HepG2 (cell line): ENCODE results near the gene TASP1. TPM values are rescaled to one million over a fixed set of nuclear protein-coding genes. Genes with fewer than 3 reads are reported as not detected.
"Not testable (repeated sequence)": the region's sequence is repeated elsewhere in the genome, so short reads cannot be mapped to it uniquely, and the experiment has no call there.

Experiments
- HINFP ChIP-seq: sonication (generic); formaldehyde crosslinking; IDR thresholded peaks from 2 replicates; pipeline ENCODE4 v1.4.0; 2020; ENCODE audit warnings: low read depth, mild to moderate bottlenecking, missing genetic modification reagents
- IRF2 ChIP-seq: IDR thresholded peaks from 2 replicates; pipeline ENCODE4 v1.6.1; 2018; ENCODE audit warnings: missing genetic modification reagents, missing compliant biosample characterization
- NONO ChIP-seq, 2 experiments: fragments of 450-650 bp in 1 of 2; sonication (generic) in 1 of 2; formaldehyde crosslinking in 1 of 2; IDR thresholded peaks in 1 of 2; conservative IDR thresholded peaks in 1 of 2; 2 replicates each; pipeline versions ENCODE4 v1.6.1 to v1.8.0; 2017 to 2022; ENCODE audit warnings: mild to moderate bottlenecking in 1 of 2, missing genetic modification reagents in 1 of 2, moderate library complexity in 1 of 2
- RBAK ChIP-seq: sonication (generic); formaldehyde crosslinking; IDR thresholded peaks from 2 replicates; pipeline ENCODE4 v1.5.1; 2020; ENCODE audit warnings: mild to moderate bottlenecking, missing genetic modification reagents
- WIZ ChIP-seq: sonication (generic); formaldehyde crosslinking; IDR thresholded peaks from 2 replicates; pipeline ENCODE4 v1.5.1; 2020; ENCODE audit warnings: mild to moderate bottlenecking, missing genetic modification reagents
- ZNF136 ChIP-seq: sonication (generic); formaldehyde crosslinking; IDR thresholded peaks from 2 replicates; pipeline ENCODE4 v1.8.1; 2022; ENCODE audit warnings: low read depth, mild to moderate bottlenecking, moderate library complexity, missing genetic modification reagents
- ZNF331 ChIP-seq: sonication (generic); formaldehyde crosslinking; IDR thresholded peaks from 2 replicates; pipeline ENCODE4 v1.4.0; 2020; ENCODE audit warnings: missing genetic modification reagents
- ZNF34 ChIP-seq: sonication (generic); formaldehyde crosslinking; IDR thresholded peaks from 2 replicates; pipeline ENCODE4 v1.4.0; 2020; ENCODE audit warnings: mild to moderate bottlenecking, missing genetic modification reagents, borderline replicate concordance
- ZNF343 ChIP-seq: sonication (generic); formaldehyde crosslinking; IDR thresholded peaks from 2 replicates; pipeline ENCODE4 v1.4.0; 2020; ENCODE audit warnings: mild to moderate bottlenecking, missing genetic modification reagents
- ZNF430 ChIP-seq: sonication (generic); formaldehyde crosslinking; IDR thresholded peaks from 2 replicates; pipeline ENCODE4 v1.9.0; 2021; ENCODE audit warnings: mild to moderate bottlenecking, missing genetic modification reagents
- ZNF713 ChIP-seq: sonication (generic); formaldehyde crosslinking; IDR thresholded peaks from 2 replicates; pipeline ENCODE4 v1.4.0; 2020; ENCODE audit warnings: mild to moderate bottlenecking, missing genetic modification reagents
- ZSCAN9 ChIP-seq: IDR thresholded peaks from 2 replicates; pipeline ENCODE4 v1.6.1; 2016; ENCODE audit warnings: borderline replicate concordance
- polyA plus RNA-seq, 8 experiments: library from polyadenylated mRNA; depleted of rRNA in 3 of 8; stranded (reverse) in 7 of 8; unstranded in 1 of 8; fragments of >200 nt; fragmentation: Illumina TruSeq in 4 of 8; extraction: Trizol in 4 of 8; gene quantifications; 2 replicates each; pipeline versions ENCODE4 v1.2.1 to v1.2.3, GENCODE V29; 2011 to 2016; ENCODE audit warnings: low read depth in 4 of 8, missing spikeins in 1 of 8, mixed read lengths in 1 of 8; ENCODE audit not compliant: insufficient read depth in 1 of 8
- total RNA-seq, 5 experiments: library from RNA; depleted of rRNA; stranded (reverse); fragments of >200 nt; fragmentation: Illumina TruSeq; extraction: Trizol; gene quantifications; 2 replicates each; pipeline ENCODE4 v1.2.3, GENCODE V29; 2016; ENCODE audit warnings: low read depth in 1 of 5
- TF ChIP-seq, protein P1 (sequence below): IDR thresholded peaks from 2 replicates; pipeline ENCODE4 v1.6.1; 2018; ENCODE audit warnings: missing genetic modification reagents, mild to moderate bottlenecking, missing compliant biosample characterization
- TF ChIP-seq, protein P2 (sequence below): IDR thresholded peaks from 2 replicates; pipeline ENCODE4 v1.6.1; 2012; ENCODE audit warnings: inconsistent platforms
- TF ChIP-seq, protein P3 (sequence below): sonication (generic); formaldehyde crosslinking; IDR thresholded peaks from one replicate; pipeline ENCODE4 v1.5.1; 2020; ENCODE audit warnings: mild to moderate bottlenecking, missing genetic modification reagents; ENCODE audit errors: not compliant biosample characterization

TASP1 gene
- total and polyA plus RNA-seq, 2 of the 13 experiments (the other 11 are each of a cell fraction or from before 2014, with no cell fraction given), result 10.0 to 25.2 TPM

DNA sequence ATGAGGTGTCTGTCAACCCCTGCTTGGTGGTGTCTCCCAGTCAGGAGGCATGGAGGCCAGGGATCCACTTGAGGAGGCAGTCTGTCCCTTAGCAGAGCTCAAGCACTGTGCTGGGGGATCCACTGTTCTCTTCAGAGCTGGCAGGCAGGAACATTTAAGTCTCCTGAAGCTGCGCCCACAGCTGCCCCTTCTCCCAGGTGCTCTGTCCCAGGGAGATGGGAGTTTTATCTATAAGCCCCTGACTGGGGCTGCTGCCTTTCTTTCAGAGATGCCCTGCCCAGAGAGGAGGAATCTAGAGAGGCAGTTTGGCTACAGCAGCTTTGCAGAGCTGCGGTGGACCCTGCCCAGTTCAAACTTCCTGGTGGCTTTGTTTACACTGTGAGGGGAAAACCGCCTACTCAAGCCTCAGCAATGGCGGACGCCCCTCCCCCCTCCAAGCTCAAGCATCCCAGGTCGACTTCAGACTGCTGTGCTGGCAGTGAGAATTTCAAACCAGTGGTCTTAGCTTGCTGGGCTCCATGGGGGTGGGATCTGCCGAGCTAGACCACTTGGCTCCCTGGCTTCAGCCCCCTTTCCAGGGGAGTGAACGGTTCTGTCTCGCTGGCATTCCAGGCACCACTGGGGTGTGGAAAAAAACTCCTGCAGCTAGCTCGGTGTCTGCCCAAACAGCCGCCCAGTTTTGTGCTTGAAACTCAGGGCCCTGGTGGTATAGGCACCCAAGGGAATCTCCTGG lies 258.1 kb downstream of the TASP1 start (continued):
- TF ChIP-seq ZNF136 (CRISPR knock-in tag) (0 out of 2 replicates have a peak, but pooled peaks have one; percentile 41), WIZ (CRISPR knock-in tag) (peak; percentile 85), ZSCAN9 (CRISPR knock-in tag) (peak; percentile 75; the same call in 1 of the 2 replicates), ZNF713 (CRISPR knock-in tag) (0 out of 2 replicates have a peak, but pooled peaks have one; percentile 58), IRF2 (peak; percentile 61; the same call in 1 of the 2 replicates), HINFP (CRISPR knock-in tag) (peak; percentile 90; the same call in 1 of the 2 replicates), ZNF331 (peak; percentile 94), ZNF34 (CRISPR knock-in tag) (peak; percentile 85; the same call in 1 of the 2 replicates), ZNF343 (peak; percentile 85; the same call in 1 of the 2 replicates), NONO (CRISPR knock-in tag; conservative IDR thresholded peaks at IDR 0.05) (peak; percentile 75), RBAK (CRISPR knock-in tag) (peak; percentile 58; the same call in 1 of the 2 replicates), ZNF430 (CRISPR knock-in tag) (0 out of 2 replicates have a peak, but pooled peaks have one; percentile 25)
- TF ChIP-seq, protein P1, sequence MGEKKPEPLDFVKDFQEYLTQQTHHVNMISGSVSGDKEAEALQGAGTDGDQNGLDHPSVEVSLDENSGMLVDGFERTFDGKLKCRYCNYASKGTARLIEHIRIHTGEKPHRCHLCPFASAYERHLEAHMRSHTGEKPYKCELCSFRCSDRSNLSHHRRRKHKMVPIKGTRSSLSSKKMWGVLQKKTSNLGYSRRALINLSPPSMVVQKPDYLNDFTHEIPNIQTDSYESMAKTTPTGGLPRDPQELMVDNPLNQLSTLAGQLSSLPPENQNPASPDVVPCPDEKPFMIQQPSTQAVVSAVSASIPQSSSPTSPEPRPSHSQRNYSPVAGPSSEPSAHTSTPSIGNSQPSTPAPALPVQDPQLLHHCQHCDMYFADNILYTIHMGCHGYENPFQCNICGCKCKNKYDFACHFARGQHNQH (CRISPR knock-in tag), result peak; percentile 58; the same call in 1 of the 2 replicates
- TF ChIP-seq, protein P2, sequence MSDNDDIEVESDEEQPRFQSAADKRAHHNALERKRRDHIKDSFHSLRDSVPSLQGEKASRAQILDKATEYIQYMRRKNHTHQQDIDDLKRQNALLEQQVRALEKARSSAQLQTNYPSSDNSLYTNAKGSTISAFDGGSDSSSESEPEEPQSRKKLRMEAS, result peak; percentile 43; the same call in 1 of the 2 replicates
- TF ChIP-seq NONO (IDR thresholded peaks at IDR 0.05), result not testable (repeated sequence)
- TF ChIP-seq, protein P3, sequence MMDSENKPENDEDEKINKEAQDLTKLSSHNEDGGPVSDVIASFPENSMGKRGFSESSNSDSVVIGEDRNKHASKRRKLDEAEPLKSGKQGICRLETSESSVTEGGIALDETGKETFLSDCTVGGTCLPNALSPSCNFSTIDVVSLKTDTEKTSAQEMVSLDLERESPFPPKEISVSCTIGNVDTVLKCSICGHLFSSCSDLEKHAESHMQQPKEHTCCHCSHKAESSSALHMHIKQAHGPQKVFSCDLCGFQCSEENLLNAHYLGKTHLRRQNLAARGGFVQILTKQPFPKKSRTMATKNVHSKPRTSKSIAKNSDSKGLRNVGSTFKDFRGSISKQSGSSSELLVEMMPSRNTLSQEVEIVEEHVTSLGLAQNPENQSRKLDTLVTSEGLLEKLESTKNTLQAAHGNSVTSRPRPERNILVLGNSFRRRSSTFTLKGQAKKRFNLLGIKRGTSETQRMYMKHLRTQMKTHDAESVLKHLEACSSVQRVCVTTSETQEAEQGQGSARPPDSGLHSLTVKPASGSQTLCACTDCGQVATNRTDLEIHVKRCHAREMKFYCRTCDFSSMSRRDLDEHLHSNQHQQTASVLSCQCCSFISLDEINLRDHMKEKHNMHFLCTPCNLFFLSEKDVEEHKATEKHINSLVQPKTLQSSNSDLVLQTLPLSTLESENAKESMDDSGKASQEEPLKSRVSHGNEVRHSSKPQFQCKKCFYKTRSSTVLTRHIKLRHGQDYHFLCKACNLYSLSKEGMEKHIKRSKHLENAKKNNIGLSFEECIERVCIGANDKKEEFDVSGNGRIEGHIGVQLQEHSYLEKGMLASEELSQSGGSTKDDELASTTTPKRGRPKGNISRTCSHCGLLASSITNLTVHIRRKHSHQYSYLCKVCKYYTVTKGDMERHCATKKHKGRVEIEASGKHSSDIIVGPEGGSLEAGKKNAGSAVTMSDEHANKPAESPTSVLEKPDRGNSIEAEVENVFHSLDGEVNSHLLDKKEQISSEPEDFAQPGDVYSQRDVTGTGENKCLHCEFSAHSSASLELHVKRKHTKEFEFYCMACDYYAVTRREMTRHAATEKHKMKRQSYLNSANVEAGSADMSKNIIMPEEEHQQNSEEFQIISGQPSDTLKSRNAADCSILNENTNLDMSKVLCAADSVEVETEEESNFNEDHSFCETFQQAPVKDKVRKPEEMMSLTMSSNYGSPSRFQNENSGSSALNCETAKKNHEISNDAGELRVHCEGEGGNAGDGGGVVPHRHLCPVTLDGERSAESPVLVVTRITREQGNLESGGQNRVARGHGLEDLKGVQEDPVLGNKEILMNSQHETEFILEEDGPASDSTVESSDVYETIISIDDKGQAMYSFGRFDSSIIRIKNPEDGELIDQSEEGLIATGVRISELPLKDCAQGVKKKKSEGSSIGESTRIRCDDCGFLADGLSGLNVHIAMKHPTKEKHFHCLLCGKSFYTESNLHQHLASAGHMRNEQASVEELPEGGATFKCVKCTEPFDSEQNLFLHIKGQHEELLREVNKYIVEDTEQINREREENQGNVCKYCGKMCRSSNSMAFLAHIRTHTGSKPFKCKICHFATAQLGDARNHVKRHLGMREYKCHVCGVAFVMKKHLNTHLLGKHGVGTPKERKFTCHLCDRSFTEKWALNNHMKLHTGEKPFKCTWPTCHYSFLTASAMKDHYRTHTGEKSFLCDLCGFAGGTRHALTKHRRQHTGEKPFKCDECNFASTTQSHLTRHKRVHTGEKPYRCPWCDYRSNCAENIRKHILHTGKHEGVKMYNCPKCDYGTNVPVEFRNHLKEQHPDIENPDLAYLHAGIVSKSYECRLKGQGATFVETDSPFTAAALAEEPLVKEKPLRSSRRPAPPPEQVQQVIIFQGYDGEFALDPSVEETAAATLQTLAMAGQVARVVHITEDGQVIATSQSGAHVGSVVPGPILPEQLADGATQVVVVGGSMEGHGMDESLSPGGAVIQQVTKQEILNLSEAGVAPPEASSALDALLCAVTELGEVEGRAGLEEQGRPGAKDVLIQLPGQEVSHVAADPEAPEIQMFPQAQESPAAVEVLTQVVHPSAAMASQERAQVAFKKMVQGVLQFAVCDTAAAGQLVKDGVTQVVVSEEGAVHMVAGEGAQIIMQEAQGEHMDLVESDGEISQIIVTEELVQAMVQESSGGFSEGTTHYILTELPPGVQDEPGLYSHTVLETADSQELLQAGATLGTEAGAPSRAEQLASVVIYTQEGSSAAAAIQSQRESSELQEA, result peak; percentile 20
